ENCODE data around the gene MRS2.
"Not testable (repeated sequence)": the region's sequence is repeated elsewhere in the genome, so short reads cannot be mapped to it uniquely, and the experiment has no call there.

MRS2 gene

GRCh38 chr6:24402697-24403500 is at the start of gene MRS2:
TSS of gene MRS2 (plus strand) at chr6:24402936. CDS start at chr6:24403047, 111 bp downstream.
- peak; percentile 80 for DNase-seq (ENCODE audit: low spot score)

- no peak for DNase-seq (ENCODE audit: low spot score)
Observed at GRCh38 chr6:24353861-24354260, 48.9 kb upstream of the MRS2 start.

GRCh38 chr6:24355393-24355792 is 47.3 kb upstream of the MRS2 start:
- DNase-seq (ENCODE audit: low spot score) = no peak

GRCh38 chr6:24356310-24356973 is 46.3 kb upstream of the MRS2 start:
- no peak for DNase-seq (ENCODE audit: low spot score)

GRCh38 chr6:24357336-24358218 is 45.2 kb upstream of the MRS2 start, which contains the start of gene DCDC2:
TSS of gene DCDC2 (minus strand) at chr6:24358059. CDS start at chr6:24357750, 309 bp downstream.
- DNase-seq (ENCODE audit: low spot score) = peak; percentile 53

- no peak for DNase-seq (ENCODE audit: low spot score)
Observed at GRCh38 chr6:24358219-24358821, 44.4 kb upstream of the MRS2 start.

- DNase-seq (ENCODE audit: low spot score) = peak; percentile 88
Observed at GRCh38 chr6:24359640-24360454, 42.9 kb upstream of the MRS2 start.

- DNase-seq (ENCODE audit: low spot score) = not testable (repeated sequence)
Observed at GRCh38 chr6:24362363-24362762, 40.4 kb upstream of the MRS2 start.

GRCh38 chr6:24365103-24365633 is 37.6 kb upstream of the MRS2 start:
- DNase-seq (ENCODE audit: low spot score) = not testable (repeated sequence)

- no peak for DNase-seq (ENCODE audit: low spot score)
Observed at GRCh38 chr6:24374612-24375011, 28.1 kb upstream of the MRS2 start.

GRCh38 chr6:24376871-24377270 is 25.9 kb upstream of the MRS2 start:
- no peak for DNase-seq (ENCODE audit: low spot score)

- DNase-seq (ENCODE audit: low spot score) = no peak
Observed at GRCh38 chr6:24378473-24379097, 24.2 kb upstream of the MRS2 start.

GRCh38 chr6:24381476-24382219 is 21.1 kb upstream of the MRS2 start:
- no peak for DNase-seq (ENCODE audit: low spot score)

GRCh38 chr6:24382220-24382540 is 20.6 kb upstream of the MRS2 start:
- DNase-seq (ENCODE audit: low spot score) = no peak

GRCh38 chr6:24382891-24383494 is 19.7 kb upstream of the MRS2 start:
- DNase-seq (ENCODE audit: low spot score) = not testable (repeated sequence)

GRCh38 chr6:24384369-24385130 is 18.2 kb upstream of the MRS2 start:
- not testable (repeated sequence) for DNase-seq (ENCODE audit: low spot score)

- DNase-seq (ENCODE audit: low spot score) = no peak
Observed at GRCh38 chr6:24385536-24386269, 17.0 kb upstream of the MRS2 start.

GRCh38 chr6:24387818-24388217 is 14.9 kb upstream of the MRS2 start:
- no peak for DNase-seq (ENCODE audit: low spot score)

Measured in ecto neural progenitor cell (in vitro differentiated cells).